Right lobe of liver (tissue), 6 donors: ENCODE data around the gene MAMSTR. TPM values are rescaled to one million over a fixed set of nuclear protein-coding genes. Genes with fewer than 3 reads are reported as not detected.
"Not testable (repeated sequence)": the region's sequence is repeated elsewhere in the genome, so short reads cannot be mapped to it uniquely, and the experiment has no call there.

ENCODE experiments used
- ATAC-seq, 4 donors: fragments of 200-7000 bp; cut with Tn5 transposase; one replicate each; pipeline ENCODE4 v1.9.1; 2020; ENCODE audit warnings: mild to moderate bottlenecking in 4 of 4, moderate library complexity in 4 of 4
- DNase-seq, 3 donors: peaks; one replicate each; pipeline ENCODE4 v3.0.0-alpha.2; 2020
- H3K27ac ChIP-seq, 3 donors: fragments of 200-600 bp; one replicate each; pipeline ENCODE4 v1.8.0; 2022
- H3K27me3 ChIP-seq, 2 donors: fragments of 200-600 bp; one replicate each; pipeline ENCODE4 v1.8.0; 2022
- H3K36me3 ChIP-seq, 4 donors: fragments of 200-600 bp; sonication (generic) in 1 of 4; one replicate each; pipeline versions ENCODE4 v1.5.1 to v1.8.0; 2017 to 2022; ENCODE audit warnings: control low read depth in 1 of 4
- H3K4me1 ChIP-seq, 4 donors: fragments of 200-600 bp; sonication (generic) in 1 of 4; one replicate each; pipeline versions ENCODE4 v1.5.1 to v1.8.0; 2017 to 2022; ENCODE audit warnings: control low read depth in 1 of 4
- H3K4me3 ChIP-seq, 3 donors: fragments of 200-600 bp; one replicate each; pipeline ENCODE4 v1.8.0; 2022
- H3K9me3 ChIP-seq, 4 donors: fragments of 200-600 bp; sonication (generic) in 1 of 4; one replicate each; pipeline versions ENCODE4 v1.5.1 to v1.8.0; 2017 to 2022; ENCODE audit warnings: control low read depth in 1 of 4
- CTCF ChIP-seq, 4 donors: fragments of 200-600 bp in 3 of 4; fragments of 450-650 bp in 1 of 4; IDR thresholded peaks; one replicate each; pipeline versions ENCODE4 v1.5.1 to v1.8.0; 2016 to 2022; ENCODE audit warnings: antibody characterized with exemption in 4 of 4, mild to moderate bottlenecking in 2 of 4
- POLR2A ChIP-seq: fragments of 450-650 bp; IDR thresholded peaks from one replicate; pipeline ENCODE4 v1.6.1; 2017; ENCODE audit warnings: antibody characterized with exemption, mild to moderate bottlenecking
- WGBS: methylation state at CpG from one replicate; pipeline ENCODE4 v1.1.6; 2018; ENCODE audit warnings: low coverage, low lambda C conversion rate; ENCODE audit not compliant: insufficient coverage; ENCODE audit errors: missing lambda C conversion rate; 5-methylcytosine and 5-hydroxymethylcytosine counted together
- intact Hi-C, 2 donors: fragments of 100-400 bp; cut with DNase I; formaldehyde crosslinking; loops; one replicate each; pipeline versions ENCODE4 v1.11.2 to v1.14.1; 2022
- total RNA-seq, 6 experiments: library from RNA; depleted of rRNA in 2 of 6; stranded (reverse); fragments of >200 nt in 2 of 6; fragmentation: NEBNext Ultra II Directional in 3 of 6; extraction: Animal tissue kit (Norgen Biotek cat#: 25700) in 3 of 6; gene quantifications; one replicate each; pipeline versions ENCODE4 v1.1.0 to v1.2.4, GENCODE V29; 2016 to 2023
- donor health status: DM: no; HTN: yes; CAD: no.
- donor health status: DM: no; HTN: no; CAD: no.
- donor health status: DM: no; HTN: no; CAD: no.
- donor health status: DM: no; HTN: yes; CAD: no.
- donor health status: DM: no; HTN: yes; CAD: no.

The MAMSTR gene
- total RNA-seq, 6 experiments from 2014 or later, result 0.22 to 0.37 (median 0.24) TPM; not detected in 1

GRCh38 chr19:48722196-48722708 is 2.7 kb upstream of the MAMSTR start:
- Histone ChIP-seq H3K9me3 (no peaks in the 10 kb centered on the region), H3K36me3 (no peaks in the 10 kb centered on the region), H3K27me3 (no peaks in the 10 kb centered on the region), H3K4me1 (no peaks in the 10 kb centered on the region), H3K4me3 (no peak overlapping the region), H3K27ac (no peak overlapping the region)
- intact Hi-C loops, result no loop called here
- ATAC-seq (no peak), DNase-seq (no peak)
- 73% methylated on average over 7 of the region's 11 CpGs for WGBS
- TF ChIP-seq CTCF (IDR thresholded peaks at IDR 0.05) (no peak), POLR2A (no peak)

GRCh38 chr19:48720613-48721296 is 1.2 kb upstream of the MAMSTR start:
- H3K4me1 ChIP-seq, result no peaks in the 10 kb centered on the region
- peak overlapping the region; percentile 43 to 63 (median 59) for H3K4me3 ChIP-seq
- TF ChIP-seq CTCF (IDR thresholded peaks at IDR 0.05) (no peak), POLR2A (no peak)
- intact Hi-C loops, result no loop called here
- WGBS, result 15% methylated on average over 33 of the region's 42 CpGs
- peak overlapping the region; percentile 33 to 62 (median 62) for H3K27ac ChIP-seq
- H3K27me3 ChIP-seq, result no peaks in the 10 kb centered on the region
- ATAC-seq (peak; percentile 80 to 91 (median 88)), DNase-seq (peak; percentile 96 to 98 (median 98))
- no peaks in the 10 kb centered on the region for H3K9me3 ChIP-seq
- H3K36me3 ChIP-seq, result no peaks in the 10 kb centered on the region

GRCh38 chr19:48720251-48720612 is 707 bp upstream of the MAMSTR start:
- no peak for DNase-seq
- H3K27ac ChIP-seq, result peak overlapping the region in 1 of 3 donors; percentile 33
- 20% methylated on average over 2 of the region's 12 CpGs for WGBS

GRCh38 chr19:48718711-48719231 is 754 bp downstream of the MAMSTR start:
- H3K27me3 ChIP-seq, result no peaks in the 10 kb centered on the region
- H3K4me1 ChIP-seq, result peaks cover 0 to 3% (median 0%) of the 10 kb centered on the region in 4 donors
- TF ChIP-seq POLR2A (no peak), CTCF (IDR thresholded peaks at IDR 0.05) (no peak)
- H3K36me3 ChIP-seq, result no peaks in the 10 kb centered on the region
- intact Hi-C loops, result no loop called here
- H3K27ac ChIP-seq, result no peak overlapping the region
- H3K9me3 ChIP-seq, result no peaks in the 10 kb centered on the region
- 57% methylated on average over 15 of the region's 15 CpGs for WGBS
- no peak overlapping the region for H3K4me3 ChIP-seq
- ATAC-seq (no peak), DNase-seq (no peak)

More at GRCh38 chr19:48720251-48720612, 707 bp upstream of the MAMSTR start:
- no peaks in the 10 kb centered on the region for H3K36me3 ChIP-seq
- TF ChIP-seq POLR2A (no peak), CTCF (IDR thresholded peaks at IDR 0.05) (no peak)
- no peak for ATAC-seq
- no peaks in the 10 kb centered on the region for H3K27me3 ChIP-seq
- H3K4me3 ChIP-seq, result peak overlapping the region in 1 of 3 donors; percentile 59
- no peaks in the 10 kb centered on the region for H3K9me3 ChIP-seq
- intact Hi-C loops, result no loop called here
- no peaks in the 10 kb centered on the region for H3K4me1 ChIP-seq

GRCh38 chr19:48718106-48718505 is 1.4 kb downstream of the MAMSTR start:
- H3K4me3 ChIP-seq, ATAC-seq, H3K27ac ChIP-seq, H3K9me3 ChIP-seq, H3K36me3 ChIP-seq, H3K4me1 ChIP-seq, intact Hi-C loops, H3K27me3 ChIP-seq, DNase-seq: not testable (repeated sequence)
- 92% methylated on average over 13 of the region's 13 CpGs for WGBS
